GM23248 (cell line): ENCODE data around the gene GARNL3. TPM values are rescaled to one million over a fixed set of nuclear protein-coding genes. Genes with fewer than 3 reads are reported as not detected.

Experiments
- DNase-seq: peaks from one replicate; pipeline ENCODE4 v3.0.0-alpha.2; 2015
- H2AFZ ChIP-seq: fragments of 200-600 bp; sonication (generic); 2 replicates; pipeline ENCODE4 v1.6.1; 2016; ENCODE audit warnings: antibody characterized with exemption
- H3F3A ChIP-seq: fragments of 200-600 bp; sonication (generic); 2 replicates; pipeline ENCODE4 v1.6.1; 2016; ENCODE audit warnings: mild to moderate bottlenecking, antibody characterized with exemption, mixed run types; ENCODE audit not compliant: insufficient read depth
- H3K27ac ChIP-seq: fragments of 200-600 bp; sonication (generic); 2 replicates; pipeline ENCODE4 v1.5.1; 2016; ENCODE audit warnings: mild to moderate bottlenecking
- H3K27me3 ChIP-seq: fragments of 200-600 bp; sonication (generic); replicated peaks from 2 replicates; pipeline ENCODE4 v1.6.1; 2016; ENCODE audit warnings: mild to moderate bottlenecking; ENCODE audit not compliant: insufficient read depth
- H3K36me3 ChIP-seq: fragments of 200-600 bp; sonication (generic); 2 replicates; pipeline ENCODE4 v1.6.1; 2016; ENCODE audit warnings: low read depth, mild to moderate bottlenecking
- H3K4me1 ChIP-seq: fragments of 200-600 bp; sonication (generic); 2 replicates; pipeline ENCODE4 v1.6.1; 2016; ENCODE audit warnings: mild to moderate bottlenecking; ENCODE audit not compliant: insufficient read depth
- H3K4me2 ChIP-seq: fragments of 200-600 bp; sonication (generic); one replicate; pipeline ENCODE4 v1.6.1; 2016; ENCODE audit warnings: mild to moderate bottlenecking; ENCODE audit not compliant: unreplicated experiment
- H3K4me3 ChIP-seq: fragments of 200-600 bp; sonication (generic); 2 replicates; pipeline ENCODE4 v1.5.1; 2016; ENCODE audit warnings: mild to moderate bottlenecking
- H3K79me2 ChIP-seq: fragments of 200-600 bp; sonication (generic); 2 replicates; pipeline ENCODE4 v1.6.1; 2016; ENCODE audit warnings: mild to moderate bottlenecking; ENCODE audit not compliant: insufficient read depth
- H3K9ac ChIP-seq: fragments of 200-600 bp; sonication (generic); 2 replicates; pipeline ENCODE4 v1.6.1; 2016; ENCODE audit warnings: mild to moderate bottlenecking
- H3K9me2 ChIP-seq: fragments of 200-600 bp; sonication (generic); 2 replicates; pipeline ENCODE4 v1.6.1; 2016; ENCODE audit warnings: mixed run types, mild to moderate bottlenecking, moderate library complexity; ENCODE audit not compliant: insufficient read depth
- H3K9me3 ChIP-seq: fragments of 200-600 bp; sonication (generic); one replicate; pipeline ENCODE4 v1.6.1; 2017; ENCODE audit warnings: low read depth
- H4K20me1 ChIP-seq: fragments of 200-600 bp; sonication (generic); 2 replicates; pipeline ENCODE4 v1.6.0; 2016; ENCODE audit not compliant: insufficient read depth
- EZH2 ChIP-seq: fragments of 200-600 bp; sonication (generic); IDR thresholded peaks from 2 replicates; pipeline ENCODE4 v1.6.1; 2018; ENCODE audit warnings: antibody characterized with exemption, mild to moderate bottlenecking; ENCODE audit not compliant: insufficient read depth, poor library complexity, severe bottlenecking
- EZH2phosphoT487 ChIP-seq: fragments of 200-600 bp; sonication (generic); IDR thresholded peaks from 2 replicates; pipeline ENCODE4 v1.6.1; 2018; ENCODE audit warnings: antibody characterized with exemption, moderate library complexity, mild to moderate bottlenecking, low read depth; ENCODE audit not compliant: insufficient read depth
- WGBS, 2 experiments: methylation state at CpG; one replicate each; pipeline ENCODE4 v1.1.6; 2015 to 2017; ENCODE audit warnings: low lambda C conversion rate in 2 of 2, low coverage in 1 of 2; ENCODE audit errors: missing lambda C conversion rate in 2 of 2; 5-methylcytosine and 5-hydroxymethylcytosine counted together
- in situ Hi-C: fragments of 300-500 bp; cut with MboI; formaldehyde crosslinking; loops from 2 replicates; pipeline ENCODE4 v1.15.0; 2020
- polyA plus RNA-seq: library from polyadenylated mRNA; unstranded; fragments of >200 nt; fragmentation: Nextera tagmentation; extraction: Ambion mirVana; gene quantifications from 2 replicates; pipeline ENCODE4 v1.2.1, GENCODE V29; 2016
- total RNA-seq: library from RNA; depleted of rRNA; stranded (reverse); fragments of >200 nt; shearing (Covaris generic); gene quantifications from 2 replicates; pipeline ENCODE4 v1.2.3, GENCODE V29; 2014

Gene GARNL3
- total and polyA plus RNA-seq, 2 experiments from 2014 or later, result 0.43 to 1.3 TPM

GRCh38 chr9:127277770-127278169 is 13.2 kb downstream of the GARNL3 start:
- WGBS, 2 experiments, result 98 to 100% methylated on average over 1 of the region's 1 CpG
- H3K4me2 ChIP-seq, result no peak overlapping the region
- H3K9ac ChIP-seq, result no peak overlapping the region
- no peaks in the 10 kb centered on the region for H3K9me3 ChIP-seq
- in situ Hi-C loops, result no loop called here
- H3K36me3 ChIP-seq, result no peaks in the 10 kb centered on the region
- H3K27me3 ChIP-seq, result 0 out of 2 replicates have a peak, but pooled peaks cover 12% of the 10 kb centered on the region
- no peaks in the 10 kb centered on the region for H3F3A ChIP-seq
- H3K4me1 ChIP-seq, result no peaks in the 10 kb centered on the region
- no peaks in the 10 kb centered on the region for H4K20me1 ChIP-seq
- H3K4me3 ChIP-seq, result no peak overlapping the region
- TF ChIP-seq EZH2 (no peak), EZH2phosphoT487 (no peak)
- H3K27ac ChIP-seq, result no peak overlapping the region
- H3K9me2 ChIP-seq, result no peaks in the 10 kb centered on the region
- no peaks in the 10 kb centered on the region for H3K79me2 ChIP-seq
- no peak overlapping the region for H2AFZ ChIP-seq
- no peak for DNase-seq

GRCh38 chr9:127278372-127278771 is 13.8 kb downstream of the GARNL3 start:
- DNase-seq, result no peak
- no peaks in the 10 kb centered on the region for H3K79me2 ChIP-seq
- in situ Hi-C loops, result no loop called here
- H2AFZ ChIP-seq, result no peak overlapping the region
- TF ChIP-seq EZH2 (no peak), EZH2phosphoT487 (no peak)
- 0 out of 2 replicates have a peak, but pooled peaks cover 12% of the 10 kb centered on the region for H3K27me3 ChIP-seq
- H3K9me3 ChIP-seq, result no peaks in the 10 kb centered on the region
- 67 to 70% methylated on average over 2 of the region's 2 CpGs for WGBS, 2 experiments
- no peaks in the 10 kb centered on the region for H3F3A ChIP-seq
- H3K4me3 ChIP-seq, result no peak overlapping the region
- H4K20me1 ChIP-seq, result no peaks in the 10 kb centered on the region
- H3K27ac ChIP-seq, result no peak overlapping the region
- H3K36me3 ChIP-seq, result no peaks in the 10 kb centered on the region
- H3K9ac ChIP-seq, result no peak overlapping the region
- H3K4me2 ChIP-seq, result no peak overlapping the region
- H3K9me2 ChIP-seq, result no peaks in the 10 kb centered on the region
- no peaks in the 10 kb centered on the region for H3K4me1 ChIP-seq

DNA sequence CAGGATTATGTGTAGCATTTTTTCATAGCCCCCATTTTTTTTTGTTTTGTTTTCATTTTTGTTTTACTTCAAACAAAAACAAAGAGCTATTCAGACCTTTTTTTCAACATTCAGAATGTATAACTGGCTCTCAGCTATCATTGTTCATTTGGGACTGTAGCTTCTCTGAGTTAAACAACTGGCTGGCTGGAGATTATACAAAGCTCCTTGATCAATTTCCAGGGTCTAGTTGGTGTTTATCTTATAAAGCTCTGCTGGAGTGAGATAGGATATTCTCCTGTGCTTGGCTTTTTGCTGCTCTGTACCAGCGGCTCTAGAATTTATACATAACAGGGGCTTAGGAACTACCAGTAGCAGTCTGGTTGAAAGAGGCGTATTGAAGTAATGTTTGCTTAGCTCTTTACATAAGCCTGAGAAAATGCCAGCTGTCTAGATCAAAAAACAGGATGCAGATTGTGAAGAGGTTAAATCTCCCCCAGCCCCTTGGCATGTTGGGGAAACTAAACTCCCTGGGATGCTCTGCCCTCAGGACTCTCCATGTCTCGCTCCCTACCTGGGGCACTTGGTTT is 15.2 kb downstream of the GARNL3 start:
- Histone ChIP-seq H3K4me2 (no peak overlapping the region), H3K27me3 (0 out of 2 replicates have a peak, but pooled peaks cover 12% of the 10 kb centered on the region), H3K27ac (no peak overlapping the region), H3F3A (no peaks in the 10 kb centered on the region), H2AFZ (no peak overlapping the region), H3K4me1 (no peaks in the 10 kb centered on the region), H3K36me3 (no peaks in the 10 kb centered on the region), H3K9ac (no peak overlapping the region), H3K4me3 (no peak overlapping the region), H4K20me1 (no peaks in the 10 kb centered on the region), H3K79me2 (no peaks in the 10 kb centered on the region), H3K9me2 (no peaks in the 10 kb centered on the region), H3K9me3 (no peaks in the 10 kb centered on the region)
- DNase-seq, result no peak
- in situ Hi-C loops, result no loop called here
- TF ChIP-seq EZH2 (no peak), EZH2phosphoT487 (no peak)
- WGBS, 2 experiments, result 85 to 92% methylated on average over 3 of the region's 3 CpGs

DNA sequence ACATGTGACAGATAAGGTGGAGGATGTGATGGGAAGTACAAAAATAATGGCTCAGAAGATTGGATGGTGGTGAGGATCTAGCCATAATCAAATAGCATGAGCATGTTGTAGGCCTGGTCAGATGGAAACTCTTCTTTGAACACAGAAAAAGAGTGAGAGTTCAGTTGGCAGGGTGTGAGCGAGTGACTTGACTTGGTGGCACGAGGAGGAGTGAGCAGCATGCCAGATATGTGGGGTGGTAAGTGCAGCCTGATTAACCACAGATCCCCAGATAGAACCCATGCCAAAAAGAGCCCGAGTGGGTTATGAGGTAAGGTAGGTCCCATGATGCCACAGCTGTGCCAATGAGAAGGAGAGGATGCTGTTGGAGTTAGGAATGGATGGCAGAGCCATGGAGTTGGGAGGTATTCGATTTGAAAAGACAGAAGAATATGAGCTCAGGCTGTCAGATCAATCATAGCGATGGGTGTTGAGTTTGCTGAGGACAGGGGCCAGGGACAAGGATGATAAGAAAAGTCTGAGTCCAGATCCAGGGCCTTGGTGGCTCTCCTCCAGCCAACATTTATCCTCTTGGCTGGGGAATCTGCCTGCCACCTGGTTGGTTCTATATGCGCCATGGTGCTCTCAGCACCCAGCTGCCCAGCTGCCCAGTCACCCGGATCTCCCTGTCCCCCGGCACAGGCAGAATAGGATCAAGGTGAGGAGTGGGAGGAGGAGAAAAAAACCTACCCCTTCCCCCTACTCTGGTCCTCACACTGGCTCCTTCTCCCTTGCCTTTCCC is 16.5 kb downstream of the GARNL3 start:
- no peak overlapping the region for H2AFZ ChIP-seq
- DNase-seq, result no peak
- no peaks in the 10 kb centered on the region for H3F3A ChIP-seq
- no peaks in the 10 kb centered on the region for H3K9me3 ChIP-seq
- H3K4me2 ChIP-seq, result no peak overlapping the region
- H3K4me1 ChIP-seq, result no peaks in the 10 kb centered on the region
- in situ Hi-C loops, result no loop called here
- no peaks in the 10 kb centered on the region for H3K79me2 ChIP-seq
- no peak overlapping the region for H3K9ac ChIP-seq
- H3K27ac ChIP-seq, result no peak overlapping the region
- 60% methylated on average over 8 of the region's 8 CpGs for WGBS, 2 experiments
- H3K27me3 ChIP-seq, result peaks cover 12% of the 10 kb centered on the region; the same call in 1 of the 2 replicates
- no peaks in the 10 kb centered on the region for H4K20me1 ChIP-seq
- TF ChIP-seq EZH2 (no peak), EZH2phosphoT487 (no peak)
- no peaks in the 10 kb centered on the region for H3K9me2 ChIP-seq
- no peaks in the 10 kb centered on the region for H3K36me3 ChIP-seq
- H3K4me3 ChIP-seq, result no peak overlapping the region
